GM23338 (cell line): ENCODE results near the gene LSP1. TPM values are rescaled to one million over a fixed set of nuclear protein-coding genes. Genes with fewer than 3 reads are reported as not detected.

ENCODE experiments used
- ATAC-seq: fragments of 200-7000 bp; cut with Tn5 transposase; 3 replicates; pipeline ENCODE4 v1.9.1; 2020
- DNase-seq: peaks from one replicate; pipeline ENCODE4 v3.0.0-alpha.2; 2015; ENCODE audit warnings: low spot score
- H2AFZ ChIP-seq: fragments of 200-600 bp; sonication (generic); 2 replicates; pipeline ENCODE4 v1.8.0; 2016; ENCODE audit warnings: antibody characterized with exemption, mild to moderate bottlenecking, moderate library complexity
- H3F3A ChIP-seq: fragments of 200-600 bp; sonication (generic); replicated peaks from 2 replicates; pipeline ENCODE4 v1.8.0; 2017; ENCODE audit warnings: antibody characterized with exemption, mixed run types, low read depth
- H3K27ac ChIP-seq: fragments of 200-600 bp; sonication (generic); 2 replicates; pipeline ENCODE4 v1.6.1; 2016; ENCODE audit warnings: low read depth
- H3K27me3 ChIP-seq: fragments of 200-600 bp; sonication (generic); 2 replicates; pipeline ENCODE4 v1.8.0; 2016; ENCODE audit warnings: mild to moderate bottlenecking, mixed run types, moderate library complexity; ENCODE audit not compliant: insufficient read depth
- H3K36me3 ChIP-seq: fragments of 200-600 bp; sonication (generic); 2 replicates; pipeline ENCODE4 v1.8.0; 2016; ENCODE audit warnings: mild to moderate bottlenecking; ENCODE audit not compliant: insufficient read depth
- H3K4me1 ChIP-seq: fragments of 200-600 bp; sonication (generic); 2 replicates; pipeline ENCODE4 v1.8.0; 2016; ENCODE audit warnings: mild to moderate bottlenecking, moderate library complexity; ENCODE audit not compliant: insufficient read depth
- H3K4me2 ChIP-seq: fragments of 200-600 bp; sonication (generic); 2 replicates; pipeline ENCODE4 v1.7.1; 2017; ENCODE audit warnings: mixed run types
- H3K4me3 ChIP-seq: fragments of 200-600 bp; sonication (generic); 2 replicates; pipeline ENCODE4 v1.6.1; 2016; ENCODE audit warnings: mixed run types
- H3K79me2 ChIP-seq: fragments of 200-600 bp; sonication (generic); replicated peaks from 2 replicates; pipeline ENCODE4 v1.8.0; 2017; ENCODE audit warnings: mild to moderate bottlenecking; ENCODE audit not compliant: insufficient read depth
- H3K9me2 ChIP-seq: fragments of 200-600 bp; sonication (generic); 2 replicates; pipeline ENCODE4 v1.8.0; 2017; ENCODE audit not compliant: insufficient read depth
- H4K20me1 ChIP-seq: fragments of 200-600 bp; sonication (generic); replicated peaks from 2 replicates; pipeline ENCODE4 v1.8.0; 2017; ENCODE audit warnings: mild to moderate bottlenecking; ENCODE audit not compliant: insufficient read depth
- H3K27ac Mint-ChIP-seq: 2 replicates; pipeline ENCODE4 v1.8.0; 2020; ENCODE audit warnings: inconsistent platforms, mild to moderate bottlenecking, moderate library complexity, mixed read lengths
- H3K27me3 Mint-ChIP-seq: 3 replicates; pipeline ENCODE4 v1.8.0; 2022; ENCODE audit warnings: low read depth, mild to moderate bottlenecking, moderate library complexity, mixed read lengths, inconsistent platforms; ENCODE audit not compliant: insufficient read depth, poor library complexity
- H3K36me3 Mint-ChIP-seq: 3 replicates; pipeline ENCODE4 v1.8.0; 2021; ENCODE audit warnings: low read depth, mild to moderate bottlenecking, inconsistent platforms, moderate library complexity, mixed read lengths
- H3K4me1 Mint-ChIP-seq: 3 replicates; pipeline ENCODE4 v1.8.0; 2020; ENCODE audit warnings: mild to moderate bottlenecking, inconsistent platforms, mixed read lengths
- H3K4me3 Mint-ChIP-seq: 3 replicates; pipeline ENCODE4 v1.8.0; 2021; ENCODE audit warnings: moderate library complexity, mild to moderate bottlenecking, inconsistent platforms, mixed read lengths
- H3K9me3 Mint-ChIP-seq: 3 replicates; pipeline ENCODE4 v1.8.0; 2020; ENCODE audit warnings: moderate library complexity, mild to moderate bottlenecking, inconsistent platforms, mixed read lengths
- CREB1 ChIP-seq: fragments of 250-450 bp; sonication (Bioruptor Pico); IDR thresholded peaks from 2 replicates; pipeline ENCODE4 v1.5.0; 2020; ENCODE audit warnings: low read depth, mild to moderate bottlenecking, moderate library complexity
- CTCF ChIP-seq, 2 experiments: fragments of 200-600 bp in 1 of 2; sonication (generic) in 1 of 2; conservative IDR thresholded peaks; 2 replicates each; pipeline versions ENCODE4 v1.5.1 to v1.6.1; 2016 to 2017; ENCODE audit warnings: antibody characterized with exemption in 2 of 2, low read depth in 2 of 2, mild to moderate bottlenecking in 2 of 2, moderate library complexity in 1 of 2
- ETS1 ChIP-seq: IDR thresholded peaks from 2 replicates; pipeline ENCODE4 v1.6.1; 2016; ENCODE audit warnings: antibody characterized with exemption
- EZH2 ChIP-seq: fragments of 200-600 bp; sonication (generic); IDR thresholded peaks from one replicate; pipeline ENCODE4 v1.8.0; 2017; ENCODE audit warnings: antibody characterized with exemption, mild to moderate bottlenecking, low read depth; ENCODE audit not compliant: unreplicated experiment
- EZH2phosphoT487 ChIP-seq: fragments of 200-600 bp; sonication (generic); IDR thresholded peaks from one replicate; pipeline ENCODE4 v1.8.1; 2018; ENCODE audit warnings: antibody characterized with exemption; ENCODE audit not compliant: unreplicated experiment
- JUNB ChIP-seq: IDR thresholded peaks from one replicate; pipeline ENCODE4 v1.6.1; 2016; ENCODE audit warnings: antibody characterized with exemption; ENCODE audit not compliant: unreplicated experiment
- NANOG ChIP-seq: IDR thresholded peaks from 2 replicates; pipeline ENCODE4 v1.6.1; 2016; ENCODE audit warnings: antibody characterized with exemption, borderline replicate concordance
- POLR2AphosphoS5 ChIP-seq: IDR thresholded peaks from 2 replicates; pipeline ENCODE4 v1.6.1; 2016; ENCODE audit warnings: antibody characterized with exemption, low read depth
- REST ChIP-seq: IDR thresholded peaks from one replicate; pipeline ENCODE4 v1.6.1; 2018; ENCODE audit warnings: antibody characterized with exemption; ENCODE audit not compliant: unreplicated experiment
- ZNF114 ChIP-seq: fragments of 250-450 bp; sonication (Bioruptor Pico); IDR thresholded peaks from 2 replicates; pipeline ENCODE4 v1.5.0; 2020; ENCODE audit warnings: mild to moderate bottlenecking, moderate library complexity
- ZNF331 ChIP-seq: fragments of 250-450 bp; sonication (Bioruptor Pico); IDR thresholded peaks from 2 replicates; pipeline ENCODE4 v1.5.0; 2020; ENCODE audit warnings: low read depth, mild to moderate bottlenecking, moderate library complexity
- ZNF462 ChIP-seq: fragments of 250-450 bp; sonication (Bioruptor Pico); IDR thresholded peaks from 2 replicates; pipeline ENCODE4 v1.5.0; 2020; ENCODE audit warnings: mild to moderate bottlenecking, moderate library complexity
- polyA plus RNA-seq: library from polyadenylated mRNA; unstranded; fragments of >200 nt; fragmentation: Nextera tagmentation; extraction: Ambion mirVana; gene quantifications from 2 replicates; pipeline ENCODE4 v1.2.1, GENCODE V29; 2016
- total RNA-seq: library from RNA; depleted of rRNA; stranded (reverse); fragments of >200 nt; shearing (Covaris generic); gene quantifications from 2 replicates; pipeline ENCODE4 v1.2.3, GENCODE V29; 2014

LSP1 gene
- total and polyA plus RNA-seq, 2 experiments from 2014 or later: 0.84 TPM; not detected in 1

GRCh38 chr11:1908618-1909017, 55.7 kb downstream of the LSP1 start (continued):
- TF ChIP-seq ZNF462 (no peak), ETS1 (no peak)

- ATAC-seq: no peak
- H3K27ac ChIP-seq: no peak overlapping the region
- TF ChIP-seq JUNB: no peak
- no peak for TF ChIP-seq ZNF331 (CRISPR knock-in tag)
- TF ChIP-seq CTCF (conservative IDR thresholded peaks at IDR 0.05; ENCODE audit: low read depth in 2 of 2): no peak
- no peak for TF ChIP-seq EZH2phosphoT487
- no peak for TF ChIP-seq REST
- TF ChIP-seq NANOG: no peak
- TF ChIP-seq POLR2AphosphoS5: no peak
- no peak for TF ChIP-seq CREB1 (CRISPR knock-in tag)
- TF ChIP-seq EZH2: no peak
- TF ChIP-seq ETS1: no peak
- no peak for TF ChIP-seq ZNF114 (CRISPR knock-in tag)
Measured at GRCh38 chr11:1909524-1909923, 56.6 kb downstream of the LSP1 start.

More at GRCh38 chr11:1909524-1909923, 56.6 kb downstream of the LSP1 start:
- DNase-seq: no peak
- H3K36me3 Mint-ChIP-seq: no peaks in the 10 kb centered on the region; the same call in 2 of the 3 replicates
- H3K9me3 Mint-ChIP-seq: no peaks in the 10 kb centered on the region; the same call in 2 of the 3 replicates
- no peaks in the 10 kb centered on the region for H3F3A ChIP-seq
- no peaks in the 10 kb centered on the region for H3K27me3 ChIP-seq
- H4K20me1 ChIP-seq: no peaks in the 10 kb centered on the region
- H3K36me3 ChIP-seq: no peaks in the 10 kb centered on the region
- H2AFZ ChIP-seq: no peak overlapping the region
- H3K4me3 ChIP-seq: no peak overlapping the region
- no peak overlapping the region for H3K27ac Mint-ChIP-seq
- peaks cover 27% of the 10 kb centered on the region; the same call in 1 of the 2 replicates for H3K4me1 ChIP-seq
- H3K79me2 ChIP-seq: no peaks in the 10 kb centered on the region
- H3K27me3 Mint-ChIP-seq: peaks cover 8% of the 10 kb centered on the region
- H3K4me3 Mint-ChIP-seq: no peak overlapping the region
- no peak overlapping the region for H3K4me2 ChIP-seq
- no peaks in the 10 kb centered on the region for H3K9me2 ChIP-seq
- peaks cover 19% of the 10 kb centered on the region for H3K4me1 Mint-ChIP-seq
